ENCODE measurements around the gene BTBD9.

Gene BTBD9

GRCh38 chr6:38155621-38156204 is 484.0 kb downstream of the BTBD9 start:
- no peak for DNase-seq (ENCODE audit: low read depth, low spot score)
- Histone ChIP-seq H3K36me3 (ENCODE audit: control insufficient read depth, insufficient read depth, low read length) (0 out of 2 replicates have a peak, but pooled peaks cover 2% of the 10 kb centered on the region), H3K9me3 (ENCODE audit: control insufficient read depth, insufficient read depth, low read length) (no peaks in the 10 kb centered on the region), H3K4me3 (ENCODE audit: low read length) (no peak overlapping the region), H3K27ac (ENCODE audit: low read length) (no peak overlapping the region), H3K4me1 (ENCODE audit: control insufficient read depth, insufficient read depth, low read length) (peaks cover 2% of the 10 kb centered on the region; the same call in 1 of the 2 replicates), H3K27me3 (ENCODE audit: control insufficient read depth, insufficient read depth, low read length) (no peaks in the 10 kb centered on the region)
- no CpG with 5 or more reads among the region's 6 CpGs for WGBS (ENCODE audit: insufficient coverage, insufficient read length)

GRCh38 chr6:38155144-38155543 is 484.6 kb downstream of the BTBD9 start:
- Histone ChIP-seq H3K27ac (ENCODE audit: low read length) (no peak overlapping the region), H3K36me3 (ENCODE audit: control insufficient read depth, insufficient read depth, low read length) (0 out of 2 replicates have a peak, but pooled peaks cover 2% of the 10 kb centered on the region), H3K4me1 (ENCODE audit: control insufficient read depth, insufficient read depth, low read length) (peaks cover 2% of the 10 kb centered on the region; the same call in 1 of the 2 replicates), H3K4me3 (ENCODE audit: low read length) (no peak overlapping the region), H3K9me3 (ENCODE audit: control insufficient read depth, insufficient read depth, low read length) (no peaks in the 10 kb centered on the region), H3K27me3 (ENCODE audit: control insufficient read depth, insufficient read depth, low read length) (no peaks in the 10 kb centered on the region)
- WGBS (ENCODE audit: insufficient coverage, insufficient read length), result no CpG with 5 or more reads among the region's 9 CpGs
- DNase-seq (ENCODE audit: low read depth, low spot score), result no peak

- Histone ChIP-seq H3K9me3 (ENCODE audit: control insufficient read depth, insufficient read depth, low read length) (no peaks in the 10 kb centered on the region), H3K4me1 (ENCODE audit: control insufficient read depth, insufficient read depth, low read length) (peaks cover 2% of the 10 kb centered on the region; the same call in 1 of the 2 replicates), H3K36me3 (ENCODE audit: control insufficient read depth, insufficient read depth, low read length) (0 out of 2 replicates have a peak, but pooled peaks cover 2% of the 10 kb centered on the region), H3K4me3 (ENCODE audit: low read length) (no peak overlapping the region), H3K27me3 (ENCODE audit: control insufficient read depth, insufficient read depth, low read length) (no peaks in the 10 kb centered on the region), H3K27ac (ENCODE audit: low read length) (no peak overlapping the region)
- WGBS (ENCODE audit: insufficient coverage, insufficient read length), result no CpG with 5 or more reads among the region's 8 CpGs
- DNase-seq (ENCODE audit: low read depth, low spot score), result no peak
These were observed 485.0 kb downstream of the BTBD9 start for GRCh38 chr6:38154731-38155130.

GRCh38 chr6:38153798-38154345 is 485.9 kb downstream of the BTBD9 start:
- Histone ChIP-seq H3K27me3 (ENCODE audit: control insufficient read depth, insufficient read depth, low read length) (no peaks in the 10 kb centered on the region), H3K9me3 (ENCODE audit: control insufficient read depth, insufficient read depth, low read length) (no peaks in the 10 kb centered on the region), H3K4me3 (ENCODE audit: low read length) (no peak overlapping the region), H3K27ac (ENCODE audit: low read length) (no peak overlapping the region), H3K36me3 (ENCODE audit: control insufficient read depth, insufficient read depth, low read length) (0 out of 2 replicates have a peak, but pooled peaks cover 2% of the 10 kb centered on the region), H3K4me1 (ENCODE audit: control insufficient read depth, insufficient read depth, low read length) (peaks cover 3% of the 10 kb centered on the region; the same call in 1 of the 2 replicates)
- DNase-seq (ENCODE audit: low read depth, low spot score), result no peak
- WGBS (ENCODE audit: insufficient coverage, insufficient read length), result no CpG with 5 or more reads among the region's 16 CpGs

- Histone ChIP-seq H3K4me1 (ENCODE audit: control insufficient read depth, insufficient read depth, low read length) (peaks cover 3% of the 10 kb centered on the region; the same call in 1 of the 2 replicates), H3K4me3 (ENCODE audit: low read length) (no peak overlapping the region), H3K36me3 (ENCODE audit: control insufficient read depth, insufficient read depth, low read length) (0 out of 2 replicates have a peak, but pooled peaks cover 2% of the 10 kb centered on the region), H3K27ac (ENCODE audit: low read length) (no peak overlapping the region), H3K9me3 (ENCODE audit: control insufficient read depth, insufficient read depth, low read length) (no peaks in the 10 kb centered on the region), H3K27me3 (ENCODE audit: control insufficient read depth, insufficient read depth, low read length) (no peaks in the 10 kb centered on the region)
- DNase-seq (ENCODE audit: low read depth, low spot score), result no peak
- WGBS (ENCODE audit: insufficient coverage, insufficient read length), result no CpG with 5 or more reads among the region's 23 CpGs
These were observed 486.5 kb downstream of the BTBD9 start for GRCh38 chr6:38153076-38153797.

- no peak overlapping the region for H3K27ac ChIP-seq (ENCODE audit: low read length)
- H3K4me1 ChIP-seq (ENCODE audit: control insufficient read depth, insufficient read depth, low read length), result peaks cover 3% of the 10 kb centered on the region; the same call in 1 of the 2 replicates
- H3K9me3 ChIP-seq (ENCODE audit: control insufficient read depth, insufficient read depth, low read length), result no peaks in the 10 kb centered on the region
- DNase-seq (ENCODE audit: low read depth, low spot score), result no peak
- no peaks in the 10 kb centered on the region for H3K27me3 ChIP-seq (ENCODE audit: control insufficient read depth, insufficient read depth, low read length)
- no CpG with 5 or more reads among the region's 8 CpGs for WGBS (ENCODE audit: insufficient coverage, insufficient read length)
- no peak overlapping the region for H3K4me3 ChIP-seq (ENCODE audit: low read length)
- H3K36me3 ChIP-seq (ENCODE audit: control insufficient read depth, insufficient read depth, low read length), result 0 out of 2 replicates have a peak, but pooled peaks cover 2% of the 10 kb centered on the region
These were observed 487.1 kb downstream of the BTBD9 start for GRCh38 chr6:38152620-38153019.

GRCh38 chr6:38151580-38152500 is 487.9 kb downstream of the BTBD9 start:
- no peak overlapping the region for H3K4me3 ChIP-seq (ENCODE audit: low read length)
- WGBS (ENCODE audit: insufficient coverage, insufficient read length), result no CpG with 5 or more reads among the region's 22 CpGs
- DNase-seq (ENCODE audit: low read depth, low spot score), result no peak
- 0 out of 2 replicates have a peak, but pooled peaks cover 2% of the 10 kb centered on the region for H3K36me3 ChIP-seq (ENCODE audit: control insufficient read depth, insufficient read depth, low read length)
- no peak overlapping the region for H3K27ac ChIP-seq (ENCODE audit: low read length)
- H3K27me3 ChIP-seq (ENCODE audit: control insufficient read depth, insufficient read depth, low read length), result no peaks in the 10 kb centered on the region
- no peaks in the 10 kb centered on the region for H3K9me3 ChIP-seq (ENCODE audit: control insufficient read depth, insufficient read depth, low read length)
- peaks cover 3% of the 10 kb centered on the region; the same call in 1 of the 2 replicates for H3K4me1 ChIP-seq (ENCODE audit: control insufficient read depth, insufficient read depth, low read length)

GRCh38 chr6:38150681-38151296 is 488.9 kb downstream of the BTBD9 start:
- Histone ChIP-seq H3K36me3 (ENCODE audit: control insufficient read depth, insufficient read depth, low read length) (0 out of 2 replicates have a peak, but pooled peaks cover 2% of the 10 kb centered on the region), H3K9me3 (ENCODE audit: control insufficient read depth, insufficient read depth, low read length) (no peaks in the 10 kb centered on the region), H3K27ac (ENCODE audit: low read length) (no peak overlapping the region), H3K27me3 (ENCODE audit: control insufficient read depth, insufficient read depth, low read length) (no peaks in the 10 kb centered on the region), H3K4me1 (ENCODE audit: control insufficient read depth, insufficient read depth, low read length) (peaks cover 5% of the 10 kb centered on the region; the same call in 1 of the 2 replicates), H3K4me3 (ENCODE audit: low read length) (no peak overlapping the region)
- WGBS (ENCODE audit: insufficient coverage, insufficient read length), result no CpG with 5 or more reads among the region's 11 CpGs
- no peak for DNase-seq (ENCODE audit: low read depth, low spot score)

- no CpG with 5 or more reads among the region's 3 CpGs for WGBS (ENCODE audit: insufficient coverage, insufficient read length)
- H3K27ac ChIP-seq (ENCODE audit: low read length), result no peak overlapping the region
- H3K27me3 ChIP-seq (ENCODE audit: control insufficient read depth, insufficient read depth, low read length), result no peaks in the 10 kb centered on the region
- H3K9me3 ChIP-seq (ENCODE audit: control insufficient read depth, insufficient read depth, low read length), result no peaks in the 10 kb centered on the region
- 0 out of 2 replicates have a peak, but pooled peaks cover 2% of the 10 kb centered on the region for H3K36me3 ChIP-seq (ENCODE audit: control insufficient read depth, insufficient read depth, low read length)
- H3K4me3 ChIP-seq (ENCODE audit: low read length), result no peak overlapping the region
- no peak for DNase-seq (ENCODE audit: low read depth, low spot score)
- peaks cover 6% of the 10 kb centered on the region for H3K4me1 ChIP-seq (ENCODE audit: control insufficient read depth, insufficient read depth, low read length)
These were observed 489.7 kb downstream of the BTBD9 start for GRCh38 chr6:38150021-38150420.

Measured in iPS DF 6.9 (cell line).